CD14-positive monocyte (primary cell): ENCODE measurements around the gene ARMH1. TPM values are rescaled to one million over a fixed set of nuclear protein-coding genes. Genes with fewer than 3 reads are reported as not detected.

Experiments used
- DNase-seq, 3 donors: peaks; one replicate each; pipeline ENCODE4 v3.0.0-alpha.2; 2011 to 2022
- H2AFZ ChIP-seq: 2 replicates; pipeline ENCODE4 v1.6.0; 2012; ENCODE audit warnings: mild to moderate bottlenecking, low read depth, low read length, inconsistent platforms; ENCODE audit not compliant: insufficient read depth, poor library complexity, severe bottlenecking
- H3K27ac ChIP-seq, 2 donors: 1 replicate in 1 of 2; 2 replicates in 1 of 2; pipeline ENCODE4 v1.5.1; 2012 to 2013; ENCODE audit warnings: low read length in 2 of 2, control low read depth in 1 of 2, inconsistent platforms in 1 of 2, low read depth in 1 of 2, mild to moderate bottlenecking in 1 of 2
- H3K27me3 ChIP-seq, 2 donors: one replicate each; pipeline versions ENCODE4 v1.6.0 to v1.6.1; 2011 to 2013; ENCODE audit warnings: low read length in 2 of 2; ENCODE audit not compliant: control insufficient read depth in 2 of 2, insufficient read depth in 2 of 2
- H3K36me3 ChIP-seq, 2 donors: replicated peaks in 1 of 2; 1 replicate in 1 of 2; 2 replicates in 1 of 2; pipeline versions ENCODE4 v1.5.1 to v1.6.1; 2012 to 2013; ENCODE audit warnings: low read length in 2 of 2, control low read depth in 1 of 2, inconsistent platforms in 1 of 2, mild to moderate bottlenecking in 1 of 2; ENCODE audit not compliant: insufficient read depth in 2 of 2, control insufficient read depth in 1 of 2
- H3K4me1 ChIP-seq, 2 donors: 1 replicate in 1 of 2; 2 replicates in 1 of 2; pipeline versions ENCODE4 v1.5.1 to v1.6.1; 2012 to 2013; ENCODE audit warnings: low read length in 2 of 2, control low read depth in 1 of 2, inconsistent platforms in 1 of 2, mild to moderate bottlenecking in 1 of 2, moderate library complexity in 1 of 2; ENCODE audit not compliant: insufficient read depth in 2 of 2, control insufficient read depth in 1 of 2
- H3K4me2 ChIP-seq: replicated peaks from 2 replicates; pipeline ENCODE3; 2012; ENCODE audit warnings: low read length, moderate library complexity, mild to moderate bottlenecking; ENCODE audit not compliant: poor library complexity, severe bottlenecking; ENCODE audit errors: extremely low read depth
- H3K4me3 ChIP-seq, 3 experiments: fragments of 200-600 bp in 1 of 3; sonication (generic) in 1 of 3; replicated peaks in 1 of 3; 1 replicate in 2 of 3; 2 replicates in 1 of 3; pipeline ENCODE4 v1.5.1; 2011 to 2013; ENCODE audit warnings: low read length in 3 of 3, mild to moderate bottlenecking in 3 of 3, control low read depth in 2 of 3, low read depth in 2 of 3, inconsistent platforms in 1 of 3, moderate library complexity in 1 of 3
- H3K79me2 ChIP-seq: 2 replicates; pipeline ENCODE4 v1.6.0; 2012; ENCODE audit warnings: mild to moderate bottlenecking, control low read depth, inconsistent platforms, low read length, moderate library complexity; ENCODE audit not compliant: insufficient read depth
- H3K9ac ChIP-seq: 2 replicates; pipeline ENCODE4 v1.6.0; 2017; ENCODE audit warnings: low read length, mild to moderate bottlenecking; ENCODE audit not compliant: insufficient read depth, poor library complexity, severe bottlenecking
- H3K9me3 ChIP-seq, 2 donors: replicated peaks in 1 of 2; 1 replicate in 1 of 2; 2 replicates in 1 of 2; pipeline versions ENCODE4 v1.5.1 to v1.6.1; 2012 to 2013; ENCODE audit warnings: low read length in 2 of 2, control low read depth in 1 of 2; ENCODE audit not compliant: control insufficient read depth in 1 of 2, insufficient read depth in 1 of 2
- H4K20me1 ChIP-seq: 2 replicates; pipeline ENCODE4 v1.6.0; 2012; ENCODE audit warnings: mild to moderate bottlenecking, low read length, control low read depth, moderate library complexity; ENCODE audit not compliant: insufficient read depth
- H3K27ac Mint-ChIP-seq, 7 donors: one replicate each; pipeline ENCODE4 v1.8.0; 2020; ENCODE audit warnings: mild to moderate bottlenecking in 7 of 7, mixed read lengths in 7 of 7, moderate library complexity in 6 of 7, inconsistent platforms in 2 of 7
- H3K27me3 Mint-ChIP-seq, 3 donors: one replicate each; pipeline ENCODE4 v1.8.0; 2021 to 2022; ENCODE audit warnings: low read depth in 3 of 3, mild to moderate bottlenecking in 3 of 3, mixed read lengths in 3 of 3, moderate library complexity in 3 of 3, inconsistent platforms in 1 of 3
- H3K36me3 Mint-ChIP-seq, 2 donors: one replicate each; pipeline ENCODE4 v1.8.0; 2020; ENCODE audit warnings: mixed read lengths in 2 of 2, inconsistent platforms in 1 of 2, mild to moderate bottlenecking in 1 of 2
- H3K4me1 Mint-ChIP-seq: one replicate; pipeline ENCODE4 v1.8.0; 2020; ENCODE audit warnings: mild to moderate bottlenecking, mixed read lengths
- H3K4me3 Mint-ChIP-seq, 2 donors: one replicate each; pipeline ENCODE4 v1.8.0; 2020; ENCODE audit warnings: mild to moderate bottlenecking in 2 of 2, mixed read lengths in 2 of 2, moderate library complexity in 1 of 2
- H3K9me3 Mint-ChIP-seq, 7 donors: one replicate each; pipeline ENCODE4 v1.8.0; 2020 to 2022; ENCODE audit warnings: mixed read lengths in 7 of 7, mild to moderate bottlenecking in 6 of 7, moderate library complexity in 6 of 7, inconsistent platforms in 2 of 7
- CTCF ChIP-seq: fragments of 200-600 bp; IDR thresholded peaks from one replicate; pipeline ENCODE4 v1.8.0; 2022; ENCODE audit warnings: antibody characterized with exemption, mild to moderate bottlenecking
- WGBS: methylation state at CpG from one replicate; pipeline ENCODE4 v1.1.5; 2013; ENCODE audit warnings: missing lambda C conversion rate; ENCODE audit not compliant: insufficient coverage; 5-methylcytosine and 5-hydroxymethylcytosine counted together
- intact Hi-C, 2 donors: fragments of 100-400 bp; cut with micrococcal nuclease; formaldehyde crosslinking; loops; one replicate each; pipeline versions ENCODE4 v1.15.0 to v1.15.1; 2023
- polyA plus RNA-seq, 3 donors: library from polyadenylated mRNA; depleted of rRNA in 1 of 3; unstranded in 2 of 3; stranded (reverse) in 1 of 3; fragments of 300-500 nt in 2 of 3; fragments of >200 nt in 1 of 3; fragmentation: Illumina TruSeq in 2 of 3; gene quantifications; 1 replicate in 2 of 3; 2 replicates in 1 of 3; pipeline ENCODE4 v1.2.3, GENCODE V29; 2012 to 2021

Gene ARMH1
- polyA plus RNA-seq, 3 donors, result 14.7 to 209 (median 15.8) TPM

DNA sequence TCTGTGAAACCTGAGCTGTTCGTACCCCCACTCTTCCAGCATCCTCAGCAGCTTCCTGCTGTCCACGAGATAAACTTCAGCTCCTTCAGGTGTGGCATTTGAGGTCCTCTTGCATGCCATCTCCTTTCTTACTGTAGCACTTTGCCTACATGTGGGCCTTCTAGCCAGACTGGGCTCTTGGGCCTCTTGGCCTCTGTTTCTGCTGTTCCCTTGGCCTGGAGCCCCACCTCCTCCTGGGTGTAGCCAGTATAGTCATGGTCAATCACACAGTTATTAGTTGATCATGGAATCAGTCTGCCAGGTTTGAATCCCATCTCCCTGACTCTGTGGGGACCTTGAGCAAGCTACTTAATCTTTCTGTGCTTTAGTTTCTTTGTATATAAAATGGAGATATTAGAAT lies 26.6 kb upstream of the ARMH1 start:
- WGBS, result 100% methylated on average over 2 of the region's 2 CpGs

GRCh38 chr1:44648529-44649250 lies 25.8 kb upstream of the ARMH1 start:
- Histone ChIP-seq H3K9ac (no peak overlapping the region), H3K4me1 (no peaks in the 10 kb centered on the region), H3K9me3 (no peaks in the 10 kb centered on the region), H3K4me2 (no peak overlapping the region), H3K27ac (no peak overlapping the region), H3K79me2 (peaks cover 5% of the 10 kb centered on the region), H3K36me3 (peaks cover 78 to 86% of the 10 kb centered on the region in 2 donors), H4K20me1 (peaks cover 79% of the 10 kb centered on the region), H3K4me3 (no peak overlapping the region), H2AFZ (no peak overlapping the region), H3K27me3 (no peaks in the 10 kb centered on the region)
- H3K36me3 Mint-ChIP-seq, result peaks cover 82 to 85% of the 10 kb centered on the region in 2 donors
- 95% methylated on average over 11 of the region's 13 CpGs for whole genome bisulfite sequencing
- H3K9me3 Mint-ChIP-seq, result no peaks in the 10 kb centered on the region
- no peak overlapping the region for H3K4me3 Mint-ChIP-seq
- no peak for DNase-seq
- H3K27me3 Mint-ChIP-seq, result peaks cover 0 to 2% (median 0%) of the 10 kb centered on the region in 3 donors
- intact Hi-C loops, result no loop called here
- TF ChIP-seq CTCF, result no peak
- no peaks in the 10 kb centered on the region for H3K4me1 Mint-ChIP-seq
- H3K27ac Mint-ChIP-seq, result peak overlapping the region in 1 of 7 donors; percentile 7

More for the DNA sequence above, 26.6 kb upstream of the ARMH1 start:
- DNase-seq, result no peak
- TF ChIP-seq CTCF, result no peak
- Mint-ChIP-seq H3K9me3 (no peaks in the 10 kb centered on the region), H3K27ac (peak overlapping the region in 1 of 7 donors; percentile 15), H3K4me3 (no peak overlapping the region), H3K4me1 (peaks cover 1% of the 10 kb centered on the region), H3K36me3 (peaks cover 85 to 93% of the 10 kb centered on the region in 2 donors), H3K27me3 (no peaks in the 10 kb centered on the region)
- H3K9ac ChIP-seq, result no peak overlapping the region
- H3K4me2 ChIP-seq, result no peak overlapping the region
- H3K79me2 ChIP-seq, result peaks cover 11% of the 10 kb centered on the region
- intact Hi-C loops, result no loop called here
- no peaks in the 10 kb centered on the region for H3K27me3 ChIP-seq
- peaks cover 80% of the 10 kb centered on the region for H4K20me1 ChIP-seq
- H3K4me3 ChIP-seq, result no peak overlapping the region
- no peaks in the 10 kb centered on the region for H3K9me3 ChIP-seq
- H3K27ac ChIP-seq, result no peak overlapping the region
- no peaks in the 10 kb centered on the region for H3K4me1 ChIP-seq
- H3K36me3 ChIP-seq, result peaks cover 86 to 94% of the 10 kb centered on the region in 2 donors
- no peak overlapping the region for H2AFZ ChIP-seq
